HepG2 (cell line): ENCODE results near the gene TJP2. TPM values are rescaled to one million over a fixed set of nuclear protein-coding genes. Genes with fewer than 3 reads are reported as not detected.

Source experiments
- ATAC-seq: fragments of 200-7000 bp; cut with Tn5 transposase; 3 replicates; pipeline ENCODE4 v1.9.1; 2020; ENCODE audit warnings: mild to moderate bottlenecking, moderate library complexity
- BruUV-seq: library from RNA; stranded (reverse); fragments of 400-500 nt; replicated peaks from 2 replicates; lab custom pipeline; 2021; lab: Mats Ljungman, UMichigan
- CTCF ChIA-PET: fragments of 300-600 bp; formaldehyde crosslinking; extraction: SDS; loops from one replicate; lab custom pipeline; 2021; ENCODE audit warnings: low total read pairs, inconsistent platforms, low intra/inter-chr PET ratio; lab: Yijun Ruan, JAX
- POLR2A ChIA-PET: fragments of 350-600 bp; sonication (Branson Sonifier 250); formaldehyde crosslinking; loops from one replicate; lab custom pipeline; 2020; ENCODE audit warnings: antibody characterized with exemption, inconsistent platforms; lab: Yijun Ruan, JAX
- DNase-seq: peaks from one replicate; pipeline ENCODE4 v3.0.0-alpha.2; 2015; ENCODE audit warnings: low spot score
- FAIRE-seq: peaks from 3 replicates; lab custom pipeline; 2011; peaks lifted over from hg19 to GRCh38; lab: Jason Lieb, UNC
- H2AFZ ChIP-seq: one replicate; pipeline ENCODE4 v1.6.1; 2011; ENCODE audit warnings: low read length, inconsistent platforms
- H3K27ac ChIP-seq: fragments of 300-600 bp; 3 replicates; pipeline ENCODE4 v1.8.0; 2011; ENCODE audit warnings: mixed run types, mild to moderate bottlenecking, mixed read lengths, low read length, inconsistent platforms; ENCODE audit not compliant: insufficient read depth; ENCODE audit errors: extremely low read length
- H3K27me3 ChIP-seq, 2 experiments: fragments of 200-600 bp in 1 of 2; 2 replicates in 1 of 2; 3 replicates in 1 of 2; pipeline versions ENCODE4 v1.6.0 to v1.8.0; 2011; ENCODE audit warnings: low read length in 2 of 2, mild to moderate bottlenecking in 2 of 2, moderate library complexity in 2 of 2, inconsistent platforms in 1 of 2; ENCODE audit not compliant: insufficient read depth in 2 of 2, control insufficient read depth in 1 of 2
- H3K36me3 ChIP-seq, 2 experiments: fragments of 200-600 bp in 1 of 2; replicated peaks in 1 of 2; 2 replicates in 1 of 2; 3 replicates in 1 of 2; pipeline versions ENCODE4 v1.5.1 to v1.8.0; 2011; ENCODE audit warnings: low read length in 2 of 2, inconsistent platforms in 1 of 2; ENCODE audit not compliant: insufficient read depth in 2 of 2, control insufficient read depth in 1 of 2
- H3K4me1 ChIP-seq: 2 replicates; pipeline ENCODE4 v1.5.1; 2012; ENCODE audit warnings: low read length, inconsistent platforms; ENCODE audit not compliant: insufficient read depth
- H3K4me2 ChIP-seq: 2 replicates; pipeline ENCODE4 v1.6.0; 2011; ENCODE audit warnings: low read depth, low read length, inconsistent platforms
- H3K4me3 ChIP-seq, 3 experiments: fragments of 200-600 bp in 1 of 3; sonication (generic), shearing (Covaris generic) in 1 of 3; replicated peaks in 1 of 3; 2 replicates each; pipeline ENCODE4 v1.5.1; 2011 to 2016; ENCODE audit warnings: low read length in 3 of 3, inconsistent platforms in 2 of 3, low read depth in 2 of 3, mild to moderate bottlenecking in 2 of 3, control low read depth in 1 of 3, mixed read lengths in 1 of 3; ENCODE audit not compliant: insufficient read depth in 1 of 3
- H3K79me2 ChIP-seq: one replicate; pipeline ENCODE4 v1.6.1; 2011; ENCODE audit warnings: low read length, inconsistent platforms; ENCODE audit not compliant: insufficient read depth
- H3K9ac ChIP-seq: 2 replicates; pipeline ENCODE4 v1.6.0; 2011; ENCODE audit warnings: mild to moderate bottlenecking, low read depth, low read length, inconsistent platforms; ENCODE audit not compliant: insufficient read depth
- H3K9me3 ChIP-seq: 2 replicates; pipeline ENCODE4 v1.5.1; 2012; ENCODE audit warnings: mild to moderate bottlenecking, low read length
- H4K20me1 ChIP-seq: 2 replicates; pipeline ENCODE4 v1.6.0; 2011; ENCODE audit warnings: inconsistent platforms, mild to moderate bottlenecking, low read length, moderate library complexity; ENCODE audit not compliant: insufficient read depth
- E2F5 ChIP-seq: sonication (generic); formaldehyde crosslinking; conservative IDR thresholded peaks from 2 replicates; pipeline ENCODE4 v1.4.0; 2020; ENCODE audit warnings: missing genetic modification reagents
- MAF1 ChIP-seq: sonication (generic); formaldehyde crosslinking; IDR thresholded peaks from 2 replicates; pipeline ENCODE4 v1.5.0; 2020; ENCODE audit warnings: missing genetic modification reagents, borderline replicate concordance
- MXD3 ChIP-seq: IDR thresholded peaks from 2 replicates; pipeline ENCODE4 v1.6.1; 2016; ENCODE audit warnings: mild to moderate bottlenecking, missing biosample characterization, missing genetic modification reagents
- PRMT3 ChIP-seq: sonication (generic); formaldehyde crosslinking; IDR thresholded peaks from 2 replicates; pipeline ENCODE4 v1.8.1; 2022; ENCODE audit warnings: low read depth, mild to moderate bottlenecking, moderate library complexity, missing genetic modification reagents, borderline replicate concordance
- REL ChIP-seq: sonication (generic); formaldehyde crosslinking; conservative IDR thresholded peaks from 2 replicates; pipeline ENCODE4 v1.8.0; 2022; ENCODE audit warnings: mild to moderate bottlenecking, missing genetic modification reagents, moderate library complexity
- UBTF ChIP-seq: sonication (generic); formaldehyde crosslinking; IDR thresholded peaks from 2 replicates; pipeline ENCODE4 v1.4.0; 2020; ENCODE audit warnings: mild to moderate bottlenecking, missing genetic modification reagents
- ZIK1 ChIP-seq: sonication (generic); formaldehyde crosslinking; IDR thresholded peaks from 2 replicates; pipeline ENCODE4 v1.5.0; 2020; ENCODE audit warnings: mild to moderate bottlenecking, low read depth, missing genetic modification reagents, borderline replicate concordance
- ZNF281 ChIP-seq: sonication (generic); formaldehyde crosslinking; IDR thresholded peaks from 2 replicates; pipeline ENCODE4 v1.4.0; 2020; ENCODE audit warnings: missing genetic modification reagents, borderline replicate concordance
- ZNF782 ChIP-seq: sonication (generic); formaldehyde crosslinking; IDR thresholded peaks from 2 replicates; pipeline ENCODE4 v1.4.0; 2020; ENCODE audit warnings: missing genetic modification reagents, mild to moderate bottlenecking, borderline replicate concordance
- WGBS: methylation state at CpG from one replicate; pipeline ENCODE4 v1.1.6; 2017; ENCODE audit warnings: low lambda C conversion rate; 5-methylcytosine and 5-hydroxymethylcytosine counted together
- in situ Hi-C: cut with HindIII; loops from 2 replicates; pipeline ENCODE4 v1.10.0; 2017; ENCODE audit warnings: low pct_unique_long_range_greater_than_20kb; ENCODE audit not compliant: extremely low pct_ligation_motif_present
- intact Hi-C: fragments of 100-400 bp; cut with micrococcal nuclease; formaldehyde crosslinking; loops from one replicate; pipeline ENCODE4 v1.10.0; 2022; ENCODE audit not compliant: unreplicated experiment
- polyA plus RNA-seq, 8 experiments: library from polyadenylated mRNA; depleted of rRNA in 3 of 8; stranded (reverse) in 7 of 8; unstranded in 1 of 8; fragments of >200 nt; fragmentation: Illumina TruSeq in 4 of 8; extraction: Trizol in 4 of 8; gene quantifications; 2 replicates each; pipeline versions ENCODE4 v1.2.1 to v1.2.3, GENCODE V29; 2011 to 2016; ENCODE audit warnings: low read depth in 4 of 8, missing spikeins in 1 of 8, mixed read lengths in 1 of 8; ENCODE audit not compliant: insufficient read depth in 1 of 8
- total RNA-seq, 5 experiments: library from RNA; depleted of rRNA; stranded (reverse); fragments of >200 nt; fragmentation: Illumina TruSeq; extraction: Trizol; gene quantifications; 2 replicates each; pipeline ENCODE4 v1.2.3, GENCODE V29; 2016; ENCODE audit warnings: low read depth in 1 of 5
- TF ChIP-seq, protein P1 (sequence below): sonication (generic); formaldehyde crosslinking; IDR thresholded peaks from 2 replicates; pipeline ENCODE4 v1.8.1; 2022; ENCODE audit warnings: low read depth, mild to moderate bottlenecking, missing genetic modification reagents
- TF ChIP-seq, protein P2 (sequence below): sonication (generic); IDR thresholded peaks from 2 replicates; pipeline ENCODE4 v1.6.1; 2016; ENCODE audit warnings: low read depth, borderline replicate concordance
- TF ChIP-seq, protein P3 (sequence below): fragments of 450-650 bp; IDR thresholded peaks from 2 replicates; pipeline ENCODE4 v1.6.1; 2017

Gene TJP2
- total and polyA plus RNA-seq, 2 of the 13 experiments (the other 11 are each of a cell fraction or from before 2014, with no cell fraction given): 109 to 110 TPM

- DNase-seq: no peak
- intact Hi-C loops (no loop called here), in situ Hi-C loops (no loop called here)
- Histone ChIP-seq H4K20me1 (no peaks in the 10 kb centered on the region), H3K79me2 (no peaks in the 10 kb centered on the region), H3K9me3 (no peaks in the 10 kb centered on the region), H3K36me3 (no peaks in the 10 kb centered on the region), H3K27ac (no peak overlapping the region), H2AFZ (no peak overlapping the region), H3K4me3 (no peak overlapping the region), H3K4me2 (no peak overlapping the region), H3K27me3 (no peaks in the 10 kb centered on the region; a peak in 1 of 5 replicates), H3K9ac (no peak overlapping the region), H3K4me1 (no peaks in the 10 kb centered on the region)
- 0% methylated on average over 1 of the region's 1 CpG for WGBS
- TF ChIP-seq, protein P1, sequence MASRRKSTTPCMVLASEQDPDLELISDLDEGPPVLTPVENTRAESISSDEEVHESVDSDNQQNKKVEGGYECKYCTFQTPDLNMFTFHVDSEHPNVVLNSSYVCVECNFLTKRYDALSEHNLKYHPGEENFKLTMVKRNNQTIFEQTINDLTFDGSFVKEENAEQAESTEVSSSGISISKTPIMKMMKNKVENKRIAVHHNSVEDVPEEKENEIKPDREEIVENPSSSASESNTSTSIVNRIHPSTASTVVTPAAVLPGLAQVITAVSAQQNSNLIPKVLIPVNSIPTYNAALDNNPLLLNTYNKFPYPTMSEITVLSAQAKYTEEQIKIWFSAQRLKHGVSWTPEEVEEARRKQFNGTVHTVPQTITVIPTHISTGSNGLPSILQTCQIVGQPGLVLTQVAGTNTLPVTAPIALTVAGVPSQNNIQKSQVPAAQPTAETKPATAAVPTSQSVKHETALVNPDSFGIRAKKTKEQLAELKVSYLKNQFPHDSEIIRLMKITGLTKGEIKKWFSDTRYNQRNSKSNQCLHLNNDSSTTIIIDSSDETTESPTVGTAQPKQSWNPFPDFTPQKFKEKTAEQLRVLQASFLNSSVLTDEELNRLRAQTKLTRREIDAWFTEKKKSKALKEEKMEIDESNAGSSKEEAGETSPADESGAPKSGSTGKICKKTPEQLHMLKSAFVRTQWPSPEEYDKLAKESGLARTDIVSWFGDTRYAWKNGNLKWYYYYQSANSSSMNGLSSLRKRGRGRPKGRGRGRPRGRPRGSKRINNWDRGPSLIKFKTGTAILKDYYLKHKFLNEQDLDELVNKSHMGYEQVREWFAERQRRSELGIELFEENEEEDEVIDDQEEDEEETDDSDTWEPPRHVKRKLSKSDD (CRISPR knock-in tag): no peak
- TF ChIP-seq ZNF281 (CRISPR knock-in tag): no peak
- TF ChIP-seq MAF1 (CRISPR knock-in tag): no peak
- TF ChIP-seq, protein P2, sequence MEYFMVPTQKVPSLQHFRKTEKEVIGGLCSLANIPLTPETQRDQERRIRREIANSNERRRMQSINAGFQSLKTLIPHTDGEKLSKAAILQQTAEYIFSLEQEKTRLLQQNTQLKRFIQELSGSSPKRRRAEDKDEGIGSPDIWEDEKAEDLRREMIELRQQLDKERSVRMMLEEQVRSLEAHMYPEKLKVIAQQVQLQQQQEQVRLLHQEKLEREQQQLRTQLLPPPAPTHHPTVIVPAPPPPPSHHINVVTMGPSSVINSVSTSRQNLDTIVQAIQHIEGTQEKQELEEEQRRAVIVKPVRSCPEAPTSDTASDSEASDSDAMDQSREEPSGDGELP: no peak
- TF ChIP-seq E2F5 (CRISPR knock-in tag): no peak
- TF ChIP-seq ZNF782: no peak
- TF ChIP-seq UBTF (CRISPR knock-in tag): no peak
- TF ChIP-seq ZIK1 (CRISPR knock-in tag): no peak
- TF ChIP-seq, protein P3, sequence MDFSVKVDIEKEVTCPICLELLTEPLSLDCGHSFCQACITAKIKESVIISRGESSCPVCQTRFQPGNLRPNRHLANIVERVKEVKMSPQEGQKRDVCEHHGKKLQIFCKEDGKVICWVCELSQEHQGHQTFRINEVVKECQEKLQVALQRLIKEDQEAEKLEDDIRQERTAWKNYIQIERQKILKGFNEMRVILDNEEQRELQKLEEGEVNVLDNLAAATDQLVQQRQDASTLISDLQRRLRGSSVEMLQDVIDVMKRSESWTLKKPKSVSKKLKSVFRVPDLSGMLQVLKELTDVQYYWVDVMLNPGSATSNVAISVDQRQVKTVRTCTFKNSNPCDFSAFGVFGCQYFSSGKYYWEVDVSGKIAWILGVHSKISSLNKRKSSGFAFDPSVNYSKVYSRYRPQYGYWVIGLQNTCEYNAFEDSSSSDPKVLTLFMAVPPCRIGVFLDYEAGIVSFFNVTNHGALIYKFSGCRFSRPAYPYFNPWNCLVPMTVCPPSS: no peak
- no peak for TF ChIP-seq MXD3 (CRISPR knock-in tag)
- no peak for TF ChIP-seq PRMT3
- no peak for TF ChIP-seq REL (CRISPR knock-in tag)
- POLR2A ChIA-PET: no interaction called here
- FAIRE-seq: no peak
- BruUV-seq: no TSS peak
- ATAC-seq: no peak
- CTCF ChIA-PET: no interaction called here
These were observed 98.1 kb downstream of the TJP2 start for GRCh38 chr9:69272212-69272611.
